ENCODE measurements around the gene TNS1.

- TF ChIP-seq CTCF (conservative IDR thresholded peaks at IDR 0.05; ENCODE audit: low read depth, low read length) (no peak), EZH2 (IDR thresholded peaks at IDR 0.05; ENCODE audit: low read length, unreplicated experiment) (no peak), EZH2phosphoT487 (IDR thresholded peaks at IDR 0.05; ENCODE audit: borderline replicate concordance, low read length) (no peak)
Measured at GRCh38 chr2:217901835-217902378, 100.9 kb downstream of the TNS1 start.
